Keratinocyte (primary cell): ENCODE measurements around the gene DDX42.

Experiments
- CTCF ChIP-seq, 3 experiments: IDR thresholded peaks in 1 of 3; conservative IDR thresholded peaks in 1 of 3; optimal IDR thresholded peaks in 1 of 3; 2 replicates in 2 of 3; 3 replicates in 1 of 3; pipeline versions ENCODE3 to v1.5.1; 2011; ENCODE audit warnings: low read length in 3 of 3, mild to moderate bottlenecking in 3 of 3, moderate library complexity in 2 of 3, control low read depth in 1 of 3, inconsistent platforms in 1 of 3; ENCODE audit not compliant: insufficient read depth in 2 of 3; ENCODE audit errors: extremely low read depth in 1 of 3
- EZH2 ChIP-seq: IDR thresholded peaks from one replicate; pipeline ENCODE4 v1.6.1; 2012; ENCODE audit warnings: inconsistent platforms, mild to moderate bottlenecking, low read length, moderate library complexity

DNA sequence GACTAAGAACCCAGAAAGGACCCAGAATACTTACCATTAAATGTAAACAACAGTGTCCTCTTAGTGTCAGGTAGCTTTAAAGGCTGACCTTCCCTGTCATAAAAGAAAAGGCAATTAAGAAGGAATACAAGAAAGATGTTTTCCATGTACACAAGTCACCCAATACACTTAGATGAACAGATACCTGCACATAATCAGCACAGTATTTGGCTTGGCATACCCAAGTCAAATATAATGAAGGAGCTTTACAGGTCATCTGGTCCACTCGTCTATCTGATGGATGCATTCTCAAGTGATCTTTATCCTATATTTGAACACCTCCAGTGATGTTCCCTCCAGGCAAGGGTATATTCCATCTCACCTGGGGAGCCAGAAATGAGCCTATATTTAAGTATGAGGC lies 21.3 kb upstream of the DDX42 start:
- no peak for TF ChIP-seq CTCF (optimal IDR thresholded peaks at IDR 0.05 in 1 of 3, IDR thresholded peaks at IDR 0.05 in 1 of 3, conservative IDR thresholded peaks at IDR 0.05 in 1 of 3; ENCODE audit: extremely low read depth in 1 of 3, insufficient read depth in 2 of 3, low read length in 3 of 3)
- TF ChIP-seq EZH2, result no peak
